HepG2 (cell line): ENCODE results near the gene LMTK2. TPM values are rescaled to one million over a fixed set of nuclear protein-coding genes. Genes with fewer than 3 reads are reported as not detected.

ENCODE experiments used
- AGO1 ChIP-seq: fragments of 200-400 bp; formaldehyde crosslinking; IDR thresholded peaks from 2 replicates; pipeline ENCODE4 v1.6.1; 2017; ENCODE audit warnings: mild to moderate bottlenecking, low read depth, low read length, moderate library complexity; ENCODE audit not compliant: poor library complexity, severe bottlenecking
- DPF2 ChIP-seq: sonication (generic); formaldehyde crosslinking; IDR thresholded peaks from 2 replicates; pipeline ENCODE4 v1.4.0; 2020; ENCODE audit warnings: mild to moderate bottlenecking, low read depth, missing genetic modification reagents, borderline replicate concordance
- FOXP1 ChIP-seq, 2 experiments: fragments of 450-650 bp in 1 of 2; IDR thresholded peaks; 2 replicates each; pipeline ENCODE4 v1.6.1; 2017 to 2018; ENCODE audit warnings: antibody characterized with exemption in 1 of 2
- HMG20A ChIP-seq: IDR thresholded peaks from 2 replicates; pipeline ENCODE4 v1.6.1; 2016; ENCODE audit warnings: borderline replicate concordance
- IRF2 ChIP-seq: IDR thresholded peaks from 2 replicates; pipeline ENCODE4 v1.6.1; 2018; ENCODE audit warnings: missing genetic modification reagents, missing compliant biosample characterization
- JARID2 ChIP-seq: sonication (generic); formaldehyde crosslinking; IDR thresholded peaks from 2 replicates; pipeline ENCODE4 v1.8.1; 2023; ENCODE audit warnings: missing genetic modification reagents, inconsistent platforms; ENCODE audit not compliant: insufficient replicate concordance
- KLF9 ChIP-seq: IDR thresholded peaks from 2 replicates; pipeline ENCODE4 v1.6.1; 2016; ENCODE audit warnings: low read depth
- MZF1 ChIP-seq: sonication (generic); formaldehyde crosslinking; IDR thresholded peaks from 2 replicates; pipeline ENCODE4 v1.8.1; 2023; ENCODE audit warnings: mild to moderate bottlenecking, missing genetic modification reagents, borderline replicate concordance
- PITX1 ChIP-seq: sonication (generic); formaldehyde crosslinking; IDR thresholded peaks from 2 replicates; pipeline ENCODE4 v1.5.1; 2020; ENCODE audit warnings: mild to moderate bottlenecking, missing genetic modification reagents
- POLR2AphosphoS5 ChIP-seq: IDR thresholded peaks from 2 replicates; pipeline ENCODE4 v1.6.1; 2012; ENCODE audit warnings: low read depth, low read length
- RFXANK ChIP-seq: IDR thresholded peaks from 2 replicates; pipeline ENCODE4 v1.6.1; 2016
- SMARCC2 ChIP-seq: fragments of 450-650 bp; IDR thresholded peaks from 2 replicates; pipeline ENCODE4 v1.6.1; 2017; ENCODE audit warnings: antibody characterized with exemption, mild to moderate bottlenecking
- SNAPC2 ChIP-seq: sonication (generic); formaldehyde crosslinking; IDR thresholded peaks from 2 replicates; pipeline ENCODE4 v1.8.1; 2022; ENCODE audit warnings: mild to moderate bottlenecking, missing genetic modification reagents
- TOE1 ChIP-seq: sonication (generic); formaldehyde crosslinking; IDR thresholded peaks from 2 replicates; pipeline ENCODE4 v1.4.0; 2020; ENCODE audit warnings: mild to moderate bottlenecking, missing genetic modification reagents
- ZBTB42 ChIP-seq: sonication (generic); formaldehyde crosslinking; IDR thresholded peaks from 2 replicates; pipeline ENCODE4 v1.5.0; 2020; ENCODE audit warnings: mild to moderate bottlenecking, missing genetic modification reagents
- ZNF235 ChIP-seq: sonication (generic); formaldehyde crosslinking; IDR thresholded peaks from 2 replicates; pipeline ENCODE4 v1.8.1; 2023; ENCODE audit warnings: mild to moderate bottlenecking, missing genetic modification reagents, borderline replicate concordance
- ZNF562 ChIP-seq: sonication (generic); formaldehyde crosslinking; IDR thresholded peaks from 2 replicates; pipeline ENCODE4 v1.8.0; 2022; ENCODE audit warnings: missing genetic modification reagents, borderline replicate concordance
- ZNF616 ChIP-seq: sonication (generic); formaldehyde crosslinking; IDR thresholded peaks from 2 replicates; pipeline ENCODE4 v1.5.0; 2020; ENCODE audit warnings: low read depth, mild to moderate bottlenecking, missing genetic modification reagents
- ZNF644 ChIP-seq: IDR thresholded peaks from 2 replicates; pipeline ENCODE4 v1.6.1; 2016; ENCODE audit warnings: low read depth
- ZSCAN12 ChIP-seq: sonication (generic); formaldehyde crosslinking; IDR thresholded peaks from 2 replicates; pipeline ENCODE4 v1.9.0; 2021; ENCODE audit warnings: mild to moderate bottlenecking, missing genetic modification reagents
- polyA plus RNA-seq, 8 experiments: library from polyadenylated mRNA; depleted of rRNA in 3 of 8; stranded (reverse) in 7 of 8; unstranded in 1 of 8; fragments of >200 nt; fragmentation: Illumina TruSeq in 4 of 8; extraction: Trizol in 4 of 8; gene quantifications; 2 replicates each; pipeline versions ENCODE4 v1.2.1 to v1.2.3, GENCODE V29; 2011 to 2016; ENCODE audit warnings: low read depth in 4 of 8, missing spikeins in 1 of 8, mixed read lengths in 1 of 8; ENCODE audit not compliant: insufficient read depth in 1 of 8
- total RNA-seq, 5 experiments: library from RNA; depleted of rRNA; stranded (reverse); fragments of >200 nt; fragmentation: Illumina TruSeq; extraction: Trizol; gene quantifications; 2 replicates each; pipeline ENCODE4 v1.2.3, GENCODE V29; 2016; ENCODE audit warnings: low read depth in 1 of 5
- TF ChIP-seq, protein P1 (sequence below): sonication (generic); formaldehyde crosslinking; IDR thresholded peaks from 2 replicates; pipeline ENCODE4 v1.4.0; 2020; ENCODE audit warnings: missing genetic modification reagents
- TF ChIP-seq, protein P2 (sequence below): sonication (generic); formaldehyde crosslinking; IDR thresholded peaks from 2 replicates; pipeline ENCODE4 v1.4.0; 2020; ENCODE audit warnings: missing genetic modification reagents, borderline replicate concordance
- TF ChIP-seq, protein P3 (sequence below): sonication (generic); formaldehyde crosslinking; IDR thresholded peaks from 2 replicates; pipeline ENCODE4 v1.4.0; 2020; ENCODE audit warnings: missing genetic modification reagents

LMTK2 gene
- total and polyA plus RNA-seq, 2 of the 13 experiments (the other 11 are each of a cell fraction or from before 2014, with no cell fraction given), result 9.5 to 11.7 TPM

DNA sequence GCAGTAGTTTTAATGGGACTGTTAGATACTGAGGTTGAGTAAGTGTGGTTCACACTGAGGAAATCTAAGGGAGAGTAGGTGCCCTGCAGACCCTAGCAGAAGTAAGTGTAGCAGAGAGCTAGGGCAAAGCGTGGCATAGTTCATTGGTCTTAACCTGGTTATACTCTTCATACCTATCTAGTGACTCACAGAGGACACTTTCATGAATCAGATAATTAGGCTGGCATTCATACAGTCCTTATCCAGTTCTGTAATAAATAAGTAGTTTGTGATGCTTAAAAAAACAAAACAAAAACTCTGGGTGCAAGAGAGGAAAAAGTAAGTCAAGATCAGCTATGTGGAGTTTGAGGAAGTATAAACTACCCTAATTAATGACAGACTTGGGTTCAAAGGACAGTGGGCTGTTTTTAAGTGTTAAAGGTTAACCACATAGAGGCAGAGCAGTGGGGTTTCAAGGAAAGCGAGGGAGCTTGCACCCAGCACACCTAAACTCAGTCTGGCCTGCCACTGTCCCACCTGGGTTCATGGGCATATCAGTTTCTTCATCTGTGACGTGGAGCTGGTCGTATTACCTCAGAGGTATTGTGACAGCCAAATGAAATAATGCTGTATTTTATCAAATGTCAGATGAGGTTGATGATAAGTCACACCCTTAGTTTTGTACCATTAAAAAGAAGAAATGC lies 27.1 kb downstream of the LMTK2 start (continued):
- TF ChIP-seq DPF2 (CRISPR knock-in tag), result no peak
- TF ChIP-seq, protein P1, sequence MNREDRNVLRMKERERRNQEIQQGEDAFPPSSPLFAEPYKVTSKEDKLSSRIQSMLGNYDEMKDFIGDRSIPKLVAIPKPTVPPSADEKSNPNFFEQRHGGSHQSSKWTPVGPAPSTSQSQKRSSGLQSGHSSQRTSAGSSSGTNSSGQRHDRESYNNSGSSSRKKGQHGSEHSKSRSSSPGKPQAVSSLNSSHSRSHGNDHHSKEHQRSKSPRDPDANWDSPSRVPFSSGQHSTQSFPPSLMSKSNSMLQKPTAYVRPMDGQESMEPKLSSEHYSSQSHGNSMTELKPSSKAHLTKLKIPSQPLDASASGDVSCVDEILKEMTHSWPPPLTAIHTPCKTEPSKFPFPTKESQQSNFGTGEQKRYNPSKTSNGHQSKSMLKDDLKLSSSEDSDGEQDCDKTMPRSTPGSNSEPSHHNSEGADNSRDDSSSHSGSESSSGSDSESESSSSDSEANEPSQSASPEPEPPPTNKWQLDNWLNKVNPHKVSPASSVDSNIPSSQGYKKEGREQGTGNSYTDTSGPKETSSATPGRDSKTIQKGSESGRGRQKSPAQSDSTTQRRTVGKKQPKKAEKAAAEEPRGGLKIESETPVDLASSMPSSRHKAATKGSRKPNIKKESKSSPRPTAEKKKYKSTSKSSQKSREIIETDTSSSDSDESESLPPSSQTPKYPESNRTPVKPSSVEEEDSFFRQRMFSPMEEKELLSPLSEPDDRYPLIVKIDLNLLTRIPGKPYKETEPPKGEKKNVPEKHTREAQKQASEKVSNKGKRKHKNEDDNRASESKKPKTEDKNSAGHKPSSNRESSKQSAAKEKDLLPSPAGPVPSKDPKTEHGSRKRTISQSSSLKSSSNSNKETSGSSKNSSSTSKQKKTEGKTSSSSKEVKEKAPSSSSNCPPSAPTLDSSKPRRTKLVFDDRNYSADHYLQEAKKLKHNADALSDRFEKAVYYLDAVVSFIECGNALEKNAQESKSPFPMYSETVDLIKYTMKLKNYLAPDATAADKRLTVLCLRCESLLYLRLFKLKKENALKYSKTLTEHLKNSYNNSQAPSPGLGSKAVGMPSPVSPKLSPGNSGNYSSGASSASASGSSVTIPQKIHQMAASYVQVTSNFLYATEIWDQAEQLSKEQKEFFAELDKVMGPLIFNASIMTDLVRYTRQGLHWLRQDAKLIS (CRISPR knock-in tag), result no peak
- TF ChIP-seq TOE1 (CRISPR knock-in tag), result no peak
- no peak for TF ChIP-seq ZSCAN12
- no peak for TF ChIP-seq ZBTB42 (CRISPR knock-in tag)
- no peak for TF ChIP-seq JARID2
- TF ChIP-seq ZNF644 (CRISPR knock-in tag), result 0 out of 2 replicates have a peak, but pooled peaks have one; percentile 33
- TF ChIP-seq RFXANK, result 0 out of 2 replicates have a peak, but pooled peaks have one; percentile 56
- no peak for TF ChIP-seq SMARCC2
- peak; percentile 38; the same call in 1 of the 2 replicates for TF ChIP-seq IRF2 (CRISPR knock-in tag)
- TF ChIP-seq POLR2AphosphoS5, result peak; percentile 46; the same call in 1 of the 2 replicates
- TF ChIP-seq AGO1, result no peak
- TF ChIP-seq, protein P2, sequence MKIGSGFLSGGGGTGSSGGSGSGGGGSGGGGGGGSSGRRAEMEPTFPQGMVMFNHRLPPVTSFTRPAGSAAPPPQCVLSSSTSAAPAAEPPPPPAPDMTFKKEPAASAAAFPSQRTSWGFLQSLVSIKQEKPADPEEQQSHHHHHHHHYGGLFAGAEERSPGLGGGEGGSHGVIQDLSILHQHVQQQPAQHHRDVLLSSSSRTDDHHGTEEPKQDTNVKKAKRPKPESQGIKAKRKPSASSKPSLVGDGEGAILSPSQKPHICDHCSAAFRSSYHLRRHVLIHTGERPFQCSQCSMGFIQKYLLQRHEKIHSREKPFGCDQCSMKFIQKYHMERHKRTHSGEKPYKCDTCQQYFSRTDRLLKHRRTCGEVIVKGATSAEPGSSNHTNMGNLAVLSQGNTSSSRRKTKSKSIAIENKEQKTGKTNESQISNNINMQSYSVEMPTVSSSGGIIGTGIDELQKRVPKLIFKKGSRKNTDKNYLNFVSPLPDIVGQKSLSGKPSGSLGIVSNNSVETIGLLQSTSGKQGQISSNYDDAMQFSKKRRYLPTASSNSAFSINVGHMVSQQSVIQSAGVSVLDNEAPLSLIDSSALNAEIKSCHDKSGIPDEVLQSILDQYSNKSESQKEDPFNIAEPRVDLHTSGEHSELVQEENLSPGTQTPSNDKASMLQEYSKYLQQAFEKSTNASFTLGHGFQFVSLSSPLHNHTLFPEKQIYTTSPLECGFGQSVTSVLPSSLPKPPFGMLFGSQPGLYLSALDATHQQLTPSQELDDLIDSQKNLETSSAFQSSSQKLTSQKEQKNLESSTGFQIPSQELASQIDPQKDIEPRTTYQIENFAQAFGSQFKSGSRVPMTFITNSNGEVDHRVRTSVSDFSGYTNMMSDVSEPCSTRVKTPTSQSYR, result no peak
- TF ChIP-seq FOXP1 (IDR thresholded peaks at IDR 0.05), result no peak
- TF ChIP-seq FOXP1 (CRISPR knock-in tag; IDR thresholded peaks at IDR 0.05), result peak; percentile 39; the same call in 1 of the 2 replicates
- peak; percentile 23; the same call in 1 of the 2 replicates for TF ChIP-seq SNAPC2
- no peak for TF ChIP-seq ZNF235 (CRISPR knock-in tag)
- no peak for TF ChIP-seq ZNF616
- no peak for TF ChIP-seq MZF1
- TF ChIP-seq ZNF562 (CRISPR knock-in tag), result no peak
- TF ChIP-seq KLF9 (CRISPR knock-in tag), result no peak
- TF ChIP-seq HMG20A (CRISPR knock-in tag), result peak; percentile 44
- TF ChIP-seq, protein P3, sequence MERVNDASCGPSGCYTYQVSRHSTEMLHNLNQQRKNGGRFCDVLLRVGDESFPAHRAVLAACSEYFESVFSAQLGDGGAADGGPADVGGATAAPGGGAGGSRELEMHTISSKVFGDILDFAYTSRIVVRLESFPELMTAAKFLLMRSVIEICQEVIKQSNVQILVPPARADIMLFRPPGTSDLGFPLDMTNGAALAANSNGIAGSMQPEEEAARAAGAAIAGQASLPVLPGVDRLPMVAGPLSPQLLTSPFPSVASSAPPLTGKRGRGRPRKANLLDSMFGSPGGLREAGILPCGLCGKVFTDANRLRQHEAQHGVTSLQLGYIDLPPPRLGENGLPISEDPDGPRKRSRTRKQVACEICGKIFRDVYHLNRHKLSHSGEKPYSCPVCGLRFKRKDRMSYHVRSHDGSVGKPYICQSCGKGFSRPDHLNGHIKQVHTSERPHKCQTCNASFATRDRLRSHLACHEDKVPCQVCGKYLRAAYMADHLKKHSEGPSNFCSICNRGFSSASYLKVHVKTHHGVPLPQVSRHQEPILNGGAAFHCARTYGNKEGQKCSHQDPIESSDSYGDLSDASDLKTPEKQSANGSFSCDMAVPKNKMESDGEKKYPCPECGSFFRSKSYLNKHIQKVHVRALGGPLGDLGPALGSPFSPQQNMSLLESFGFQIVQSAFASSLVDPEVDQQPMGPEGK (CRISPR knock-in tag), result peak; percentile 43; the same call in 1 of the 2 replicates
- TF ChIP-seq PITX1, result no peak
